ENCODE measurements around the gene MCM10. TPM values are rescaled to one million over a fixed set of nuclear protein-coding genes. Genes with fewer than 3 reads are reported as not detected.

The MCM10 gene
- total RNA-seq, 4 donors from 2014 or later = 0.22 TPM; not detected in 3

- no peak for DNase-seq (ENCODE audit: low spot score in 2 of 2)
- Histone ChIP-seq H3K4me3 (no peak overlapping the region), H3K27me3 (no peaks in the 10 kb centered on the region), H3K27ac (no peak overlapping the region), H3K9me3 (no peaks in the 10 kb centered on the region), H3K36me3 (no peaks in the 10 kb centered on the region), H3K4me1 (no peaks in the 10 kb centered on the region)
- 87 to 95% methylated on average over 5 of the region's 5 CpGs for WGBS, 2 donors
- TF ChIP-seq POLR2A (IDR thresholded peaks at IDR 0.05) (no peak), EP300 (IDR thresholded peaks at IDR 0.05) (no peak), CTCF (IDR thresholded peaks at IDR 0.05) (no peak)
Measured at GRCh38 chr10:13183625-13184024, 22.3 kb downstream of the MCM10 start.

- WGBS, 2 donors = 89% methylated on average over 2 of the region's 2 CpGs
- Histone ChIP-seq H3K4me1 (no peaks in the 10 kb centered on the region), H3K27ac (no peak overlapping the region), H3K27me3 (no peaks in the 10 kb centered on the region), H3K36me3 (no peaks in the 10 kb centered on the region), H3K4me3 (no peak overlapping the region), H3K9me3 (no peaks in the 10 kb centered on the region)
- no peak for DNase-seq (ENCODE audit: low spot score in 2 of 2)
- no peak for TF ChIP-seq EP300 (IDR thresholded peaks at IDR 0.05)
- TF ChIP-seq POLR2A (IDR thresholded peaks at IDR 0.05) = no peak
- TF ChIP-seq CTCF (IDR thresholded peaks at IDR 0.05) = no peak
Measured at GRCh38 chr10:13184276-13184675, 22.9 kb downstream of the MCM10 start.

- H3K36me3 ChIP-seq = no peaks in the 10 kb centered on the region
- no peak overlapping the region for H3K4me3 ChIP-seq
- no peak for TF ChIP-seq EP300 (IDR thresholded peaks at IDR 0.05)
- TF ChIP-seq CTCF (IDR thresholded peaks at IDR 0.05) = no peak
- no peak for TF ChIP-seq POLR2A (IDR thresholded peaks at IDR 0.05)
- H3K4me1 ChIP-seq = no peaks in the 10 kb centered on the region
- WGBS, 2 donors = 94 to 99% methylated on average over 5 of the region's 5 CpGs
- DNase-seq (ENCODE audit: low spot score in 2 of 2) = no peak
- no peaks in the 10 kb centered on the region for H3K9me3 ChIP-seq
- H3K27ac ChIP-seq = no peak overlapping the region
- H3K27me3 ChIP-seq = no peaks in the 10 kb centered on the region
Measured at GRCh38 chr10:13184730-13185514, 23.6 kb downstream of the MCM10 start.

GRCh38 chr10:13187135-13187534, 25.8 kb downstream of the MCM10 start:
- no peak overlapping the region for H3K27ac ChIP-seq
- no peaks in the 10 kb centered on the region for H3K36me3 ChIP-seq
- DNase-seq (ENCODE audit: low spot score in 2 of 2) = no peak
- H3K4me3 ChIP-seq = no peak overlapping the region
- no peak for TF ChIP-seq POLR2A (IDR thresholded peaks at IDR 0.05)
- no peak for TF ChIP-seq EP300 (IDR thresholded peaks at IDR 0.05)
- TF ChIP-seq CTCF (IDR thresholded peaks at IDR 0.05) = no peak
- H3K27me3 ChIP-seq = no peaks in the 10 kb centered on the region
- no peaks in the 10 kb centered on the region for H3K4me1 ChIP-seq
- WGBS, 2 donors = 95 to 97% methylated on average over 3 of the region's 3 CpGs
- no peaks in the 10 kb centered on the region for H3K9me3 ChIP-seq

GRCh38 chr10:13188593-13188992, 27.2 kb downstream of the MCM10 start:
- Histone ChIP-seq H3K9me3 (no peaks in the 10 kb centered on the region), H3K27me3 (no peaks in the 10 kb centered on the region), H3K36me3 (no peaks in the 10 kb centered on the region), H3K4me3 (no peak overlapping the region), H3K4me1 (no peaks in the 10 kb centered on the region), H3K27ac (no peak overlapping the region)
- WGBS, 2 donors = 88 to 95% methylated on average over 10 of the region's 10 CpGs
- TF ChIP-seq CTCF (IDR thresholded peaks at IDR 0.05) (no peak), EP300 (IDR thresholded peaks at IDR 0.05) (no peak), POLR2A (IDR thresholded peaks at IDR 0.05) (no peak)
- DNase-seq (ENCODE audit: low spot score in 2 of 2) = no peak

All from tibial nerve (tissue), 4 donors.